Stomach (tissue), 9 donors: Measurements from ENCODE around the gene SYNPO. TPM values are rescaled to one million over a fixed set of nuclear protein-coding genes. Genes with fewer than 3 reads are reported as not detected.

Experiments used
- DNase-seq, 2 donors: peaks; one replicate each; pipeline versions ENCODE4 v3.0.0 to v3.0.0-alpha.2; 2013 to 2019
- H3K27ac ChIP-seq, 5 donors: fragments of 200-600 bp in 4 of 5; sonication (generic) in 4 of 5; one replicate each; pipeline ENCODE4 v1.5.1; 2013 to 2019; ENCODE audit warnings: mild to moderate bottlenecking in 1 of 5, moderate library complexity in 1 of 5
- H3K27me3 ChIP-seq, 3 donors: fragments of 200-600 bp; sonication (generic); one replicate each; pipeline ENCODE4 v1.5.1; 2017 to 2019; ENCODE audit warnings: mixed run types in 1 of 3
- H3K36me3 ChIP-seq, 4 donors: fragments of 200-600 bp; sonication (generic); 1 replicate in 3 of 4; 2 replicates in 1 of 4; pipeline ENCODE4 v1.5.1; 2016 to 2019
- H3K4me1 ChIP-seq, 4 donors: fragments of 200-600 bp; sonication (generic); one replicate each; pipeline ENCODE4 v1.5.1; 2016 to 2019
- H3K4me3 ChIP-seq, 4 donors: fragments of 200-600 bp; sonication (generic) in 3 of 4; one replicate each; pipeline ENCODE4 v1.5.1; 2016 to 2019; ENCODE audit warnings: mild to moderate bottlenecking in 1 of 4
- H3K9me3 ChIP-seq, 4 donors: fragments of 200-600 bp; sonication (generic); one replicate each; pipeline ENCODE4 v1.5.1; 2016 to 2019
- CTCF ChIP-seq, 7 experiments: fragments of 450-650 bp in 4 of 7; fragments of 200-600 bp in 3 of 7; sonication (generic) in 3 of 7; IDR thresholded peaks; one replicate each; pipeline ENCODE4 v1.5.1; 2016 to 2019; ENCODE audit warnings: antibody characterized with exemption in 7 of 7, control low read depth in 2 of 7, mild to moderate bottlenecking in 1 of 7
- EP300 ChIP-seq: sonication (generic); formaldehyde crosslinking; IDR thresholded peaks from one replicate; pipeline ENCODE4 v1.6.1; 2017; ENCODE audit warnings: antibody characterized with exemption
- POLR2A ChIP-seq, 4 donors: fragments of 450-650 bp; IDR thresholded peaks; one replicate each; pipeline ENCODE4 v1.6.1; 2016; ENCODE audit warnings: antibody characterized with exemption in 4 of 4, control low read depth in 2 of 4, mild to moderate bottlenecking in 1 of 4, moderate library complexity in 1 of 4
- POLR2AphosphoS5 ChIP-seq, 3 donors: sonication (generic); formaldehyde crosslinking; IDR thresholded peaks; one replicate each; pipeline ENCODE4 v1.6.1; 2016; ENCODE audit warnings: antibody characterized with exemption in 3 of 3
- WGBS, 5 donors: extraction: QIAGEN DNeasy Blood & Tissue Kit in 3 of 5; methylation state at CpG; one replicate each; pipeline versions ENCODE4 v1.1.5 to v1.1.7; 2013 to 2018; 5-methylcytosine and 5-hydroxymethylcytosine counted together
- intact Hi-C: fragments of 100-400 bp; cut with DNase I; formaldehyde crosslinking; loops from one replicate; pipeline ENCODE4 v1.15.1; 2023; ENCODE audit warnings: low total_unique reads
- polyA plus RNA-seq, 3 donors: library from polyadenylated mRNA; stranded (reverse); fragments of 200-250 nt; gene quantifications; one replicate each; pipeline ENCODE4 v1.2.3, GENCODE V29; 2013
- total RNA-seq, 5 donors: library from RNA; depleted of rRNA; stranded (reverse); fragments of >200 nt; gene quantifications; one replicate each; pipeline versions ENCODE4 v1.1.0 to v1.2.3, GENCODE V29; 2014 to 2016
- donor health status: healthy with polysubstance abuse.
- donor health status: Bipolar disorder and iron deficiency.
- donor health status: healthy.

SYNPO gene
- total and polyA plus RNA-seq, 8 donors = 3.7 to 52.7 (median 21.7) TPM

GRCh38 chr5:150630461-150631325 lies 9.8 kb upstream of the SYNPO start:
- no peaks in the 10 kb centered on the region for H3K27me3 ChIP-seq
- no peak for DNase-seq
- H3K36me3 ChIP-seq = no peaks in the 10 kb centered on the region
- peaks cover 51 to 84% (median 69%) of the 10 kb centered on the region in 4 donors for H3K4me1 ChIP-seq
- H3K9me3 ChIP-seq = no peaks in the 10 kb centered on the region
- intact Hi-C loops = no loop called here
- WGBS, 5 donors = 64 to 72% (median 70%) methylated on average over 9 of the region's 9 CpGs
- H3K27ac ChIP-seq = peak overlapping the region in 3 of 5 donors; percentile 58 to 92 (median 64)
- no peak overlapping the region for H3K4me3 ChIP-seq
- no peak for TF ChIP-seq CTCF (IDR thresholded peaks at IDR 0.05)
- no peak for TF ChIP-seq POLR2A (IDR thresholded peaks at IDR 0.05)
- TF ChIP-seq POLR2AphosphoS5 (IDR thresholded peaks at IDR 0.05) = no peak
- no peak for TF ChIP-seq EP300

GRCh38 chr5:150631326-150631701 lies 9.1 kb upstream of the SYNPO start:
- Histone ChIP-seq H3K27me3 (no peaks in the 10 kb centered on the region), H3K36me3 (no peaks in the 10 kb centered on the region), H3K4me3 (no peak overlapping the region), H3K4me1 (peaks cover 51 to 84% (median 67%) of the 10 kb centered on the region in 4 donors), H3K27ac (peak overlapping the region in 3 of 5 donors; percentile 58 to 92 (median 64)), H3K9me3 (no peaks in the 10 kb centered on the region)
- TF ChIP-seq CTCF (IDR thresholded peaks at IDR 0.05) = no peak
- TF ChIP-seq POLR2AphosphoS5 (IDR thresholded peaks at IDR 0.05) = no peak
- TF ChIP-seq POLR2A (IDR thresholded peaks at IDR 0.05) = no peak
- no peak for TF ChIP-seq EP300
- intact Hi-C loops = no loop called here
- 88 to 98% (median 96%) methylated on average over 6 of the region's 6 CpGs for WGBS, 5 donors
- no peak for DNase-seq

GRCh38 chr5:150632305-150633160 lies 7.9 kb upstream of the SYNPO start:
- peak overlapping the region in 4 of 5 donors; percentile 15 to 92 (median 61) for H3K27ac ChIP-seq
- DNase-seq = no peak
- WGBS, 5 donors = 60 to 65% (median 63%) methylated on average over 10 of the region's 10 CpGs
- H3K27me3 ChIP-seq = no peaks in the 10 kb centered on the region
- no peak overlapping the region for H3K4me3 ChIP-seq
- peaks cover 51 to 84% (median 67%) of the 10 kb centered on the region in 4 donors for H3K4me1 ChIP-seq
- intact Hi-C loops = no loop called here
- H3K9me3 ChIP-seq = no peaks in the 10 kb centered on the region
- no peaks in the 10 kb centered on the region for H3K36me3 ChIP-seq
- no peak for TF ChIP-seq CTCF (IDR thresholded peaks at IDR 0.05)
- no peak for TF ChIP-seq EP300
- TF ChIP-seq POLR2AphosphoS5 (IDR thresholded peaks at IDR 0.05) = peak in 1 of 3 donors; percentile 31

GRCh38 chr5:150633429-150633828 lies 7.0 kb upstream of the SYNPO start:
- no peak for DNase-seq
- intact Hi-C loops = no loop called here
- TF ChIP-seq EP300 (no peak), POLR2A (IDR thresholded peaks at IDR 0.05) (no peak), CTCF (IDR thresholded peaks at IDR 0.05) (no peak), POLR2AphosphoS5 (IDR thresholded peaks at IDR 0.05) (no peak)
- H3K4me3 ChIP-seq = no peak overlapping the region
- no peaks in the 10 kb centered on the region for H3K36me3 ChIP-seq
- peaks cover 51 to 84% (median 68%) of the 10 kb centered on the region in 4 donors for H3K4me1 ChIP-seq
- WGBS, 5 donors = 55 to 69% (median 58%) methylated on average over 2 of the region's 2 CpGs
- H3K27me3 ChIP-seq = no peaks in the 10 kb centered on the region
- H3K9me3 ChIP-seq = no peaks in the 10 kb centered on the region
- peak overlapping the region in 3 of 5 donors; percentile 20 to 92 (median 64) for H3K27ac ChIP-seq
